A549 treated with DMSO at 1 μM for 4 hours (cell line): ENCODE data around the gene FBXL15. TPM values are rescaled to one million over a fixed set of nuclear protein-coding genes. Genes with fewer than 3 reads are reported as not detected.

ENCODE experiments used
- total RNA-seq: library from RNA; stranded (reverse); fragments of 200-300 nt; extraction: Qiagen RNA extraction; gene quantifications from 5 replicates; pipeline ENCODE4 v1.2.3, GENCODE V29; 2022; ENCODE audit warnings: low read depth

The FBXL15 gene
- 5.5 to 11.6 TPM (median 8.9 TPM) in 5 replicates for total RNA-seq

GRCh38 chr10:102420714-102421506 lies at the start of gene FBXL15:
TSS of gene FBXL15 (plus strand) at chr10:102420836. CDS start at chr10:102421130, 294 bp downstream.

GRCh38 chr10:102395400-102396316 lies 25.0 kb upstream of the FBXL15 start, which contains the start of gene NFKB2:
TSS of gene NFKB2 (plus strand) at chr10:102395705. CDS start at chr10:102395960, 255 bp downstream.

GRCh38 chr10:102418622-102419268 lies 1.9 kb upstream of the FBXL15 start, which contains the start of gene PSD:
TSS of gene PSD (minus strand) at chr10:102418785. CDS start at chr10:102417038, 1,747 bp downstream.

GRCh38 chr10:102432162-102432950 lies 11.7 kb downstream of the FBXL15 start, which contains the start of gene CUEDC2:
TSS of gene CUEDC2 (minus strand) at chr10:102432574. CDS start at chr10:102425188, 7,386 bp downstream.

GRCh38 chr10:102451105-102451969 lies 30.7 kb downstream of the FBXL15 start, which contains the start of gene C10orf95:
TSS of gene C10orf95 (minus strand) at chr10:102451543. CDS start at chr10:102451093, 450 bp downstream.

Other genes starting within 250 kb of the FBXL15 start
- gene ELOVL3, start 194.5 kb upstream of the FBXL15 start, total RNA-seq: 0.22 to 0.39 TPM (median 0.23 TPM) in 5 replicates
- gene PITX3, start 179.3 kb upstream of the FBXL15 start, total RNA-seq: 0.25 to 0.37 TPM (median 0.30 TPM) in 4 of 5 replicates, not detected in the other
- 20.4 to 29.7 TPM (median 27.3 TPM) in 5 replicates for gene GBF1, start 175.3 kb upstream of the FBXL15 start, total RNA-seq
- gene NFKB2, start 25.1 kb upstream of the FBXL15 start, total RNA-seq: 73.7 to 124 TPM (median 95.5 TPM) in 5 replicates
- gene PSD, start 2.1 kb upstream of the FBXL15 start, total RNA-seq: 0.51 to 0.80 TPM (median 0.64 TPM) in 5 replicates
- gene CUEDC2, start 11.7 kb downstream of the FBXL15 start, total RNA-seq: 61.4 to 65.1 TPM (median 63.5 TPM) in 5 replicates
- gene C10orf95, start 30.7 kb downstream of the FBXL15 start, total RNA-seq: 0.09 to 0.26 TPM (median 0.16 TPM) in 5 replicates
- gene ACTR1A, start 81.9 kb downstream of the FBXL15 start, total RNA-seq: 86.9 to 99.1 TPM (median 94.4 TPM) in 5 replicates
- 5.7 to 8.8 TPM (median 7.2 TPM) in 5 replicates for gene SUFU, start 83.1 kb downstream of the FBXL15 start, total RNA-seq
- gene TRIM8, start 223.6 kb downstream of the FBXL15 start, total RNA-seq: 42.0 to 51.5 TPM (median 46.3 TPM) in 5 replicates